ENCODE results near the gene PHYHD1. TPM values are rescaled to one million over a fixed set of nuclear protein-coding genes. Genes with fewer than 3 reads are reported as not detected.

Gene PHYHD1
- total and polyA plus RNA-seq, 4 donors: 16.7 to 68.9 (median 26.8) TPM

DNA sequence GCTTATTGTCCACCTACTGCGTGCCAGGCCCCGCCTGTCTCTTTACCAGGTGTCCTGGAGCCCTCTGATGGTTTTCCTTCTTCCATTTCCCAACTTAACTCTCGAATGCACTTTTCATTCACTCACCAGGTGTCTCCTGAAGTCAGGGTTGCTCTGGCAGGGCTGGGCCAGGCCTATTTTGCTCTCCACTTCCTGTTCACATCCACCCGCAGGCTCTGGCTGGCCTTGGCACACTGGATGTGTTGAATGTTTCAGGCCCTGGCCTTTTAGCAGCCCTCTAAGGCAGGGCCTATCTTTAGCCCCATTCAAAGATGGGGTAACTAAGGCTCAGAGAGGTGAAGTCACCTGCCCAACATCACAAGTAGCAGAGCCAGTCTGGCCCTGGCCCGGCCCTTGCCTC lies 22.4 kb upstream of the PHYHD1 start:
- ATAC-seq (ENCODE audit: low FRiP score): no peak
- WGBS, 2 donors: 81 to 83% methylated on average over 5 of the region's 5 CpGs
- H3K4me3 ChIP-seq (ENCODE audit: low read length in 2 of 2): no peak overlapping the region
- peaks cover 3 to 4% of the 10 kb centered on the region in 2 donors for H3K36me3 ChIP-seq (ENCODE audit: control insufficient read depth in 1 of 2, insufficient read depth in 2 of 2, low read length in 1 of 2)
- no peak for DNase-seq
- H3K27me3 ChIP-seq (ENCODE audit: control insufficient read depth in 1 of 2, insufficient read depth in 2 of 2, low read length in 1 of 2): no peaks in the 10 kb centered on the region
- no peaks in the 10 kb centered on the region for H3K9me3 ChIP-seq (ENCODE audit: control insufficient read depth, low read length)
- H3K27ac ChIP-seq (ENCODE audit: low read depth in 1 of 2, low read length in 2 of 2): no peak overlapping the region
- no peaks in the 10 kb centered on the region for H3K4me1 ChIP-seq (ENCODE audit: control insufficient read depth in 1 of 2, insufficient read depth in 2 of 2, low read length in 2 of 2)
- intact Hi-C loops (cut with DNase I): no loop called here

DNA sequence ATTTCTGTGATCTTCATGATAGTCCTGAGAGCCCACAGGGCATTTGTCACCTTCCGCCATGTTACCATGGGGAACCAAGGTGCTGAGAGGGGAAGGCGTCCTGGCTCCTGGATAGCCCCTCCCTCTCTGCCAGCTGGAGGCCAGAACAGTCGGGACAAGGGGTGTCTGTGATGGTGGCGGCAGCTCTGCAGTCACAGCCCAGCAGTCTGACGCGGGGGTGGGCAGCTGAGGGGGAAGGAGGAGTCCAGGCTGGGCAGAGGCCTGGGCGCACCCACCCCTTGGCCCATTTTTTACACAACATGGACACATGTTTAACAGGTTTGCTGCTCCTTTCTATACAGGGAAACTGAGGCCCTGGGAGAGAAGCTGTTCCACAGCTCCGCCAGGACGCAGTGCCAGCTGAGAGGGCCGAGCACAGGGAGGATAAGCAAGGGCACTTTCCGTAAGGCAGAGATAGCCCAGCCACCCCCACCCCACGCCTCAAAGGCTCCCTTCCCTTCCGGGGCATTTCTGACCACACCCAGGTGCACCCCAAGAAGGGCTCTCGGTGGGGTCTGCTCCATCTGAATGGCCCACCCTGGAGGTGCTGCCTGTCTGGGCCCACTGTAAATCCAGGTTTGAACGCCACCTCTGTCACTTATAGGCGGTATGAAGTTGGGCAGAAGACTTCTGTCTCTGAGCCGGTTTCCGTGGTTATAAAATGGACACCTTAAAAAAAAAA lies 21.8 kb upstream of the PHYHD1 start:
- no peaks in the 10 kb centered on the region for H3K4me1 ChIP-seq (ENCODE audit: control insufficient read depth in 1 of 2, insufficient read depth in 2 of 2, low read length in 2 of 2)

DNA sequence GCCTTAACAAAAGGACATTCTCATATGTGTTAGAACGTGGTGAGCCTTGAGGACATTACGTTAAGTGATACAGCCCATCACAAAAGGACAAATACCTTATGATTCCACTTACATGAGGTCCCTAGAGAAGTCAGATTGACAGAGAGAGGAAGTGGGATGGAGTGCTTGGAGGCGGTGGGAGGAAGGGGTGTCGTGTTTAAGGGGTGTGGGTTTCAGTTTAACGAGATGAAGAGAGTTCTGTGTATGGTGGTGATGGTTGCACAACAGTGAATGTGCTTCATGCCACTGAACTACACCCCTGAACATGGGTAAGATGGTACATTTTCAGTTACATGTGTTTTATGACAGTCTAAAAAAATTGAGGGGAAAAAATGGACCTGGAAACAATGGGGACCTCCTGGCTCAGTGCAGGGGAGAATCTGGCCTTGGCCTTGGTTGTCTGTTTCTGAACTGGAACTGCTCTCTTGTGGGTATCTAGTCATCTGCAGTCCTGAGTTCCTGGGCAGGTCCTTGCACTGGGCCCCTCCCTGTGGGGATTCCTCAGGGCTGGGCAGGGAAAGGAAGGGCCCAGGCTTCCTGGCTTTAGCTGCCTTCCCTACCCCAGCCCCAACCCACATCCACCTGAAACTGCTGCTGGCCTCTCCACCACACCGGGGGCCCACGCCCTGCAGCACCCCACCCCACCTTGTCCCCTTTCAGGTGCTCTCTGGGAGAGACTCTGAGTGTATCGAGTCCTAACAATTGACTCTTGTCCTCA lies 21.0 kb upstream of the PHYHD1 start:
- ATAC-seq (ENCODE audit: low FRiP score) (no peak), DNase-seq (no peak)
- no peak overlapping the region for H3K27ac ChIP-seq (ENCODE audit: low read depth in 1 of 2, low read length in 2 of 2)
- H3K27me3 ChIP-seq (ENCODE audit: control insufficient read depth in 1 of 2, insufficient read depth in 2 of 2, low read length in 1 of 2): no peaks in the 10 kb centered on the region
- H3K4me3 ChIP-seq (ENCODE audit: low read length in 2 of 2): no peak overlapping the region
- 78 to 82% methylated on average over 8 of the region's 8 CpGs for WGBS, 2 donors
- H3K4me1 ChIP-seq (ENCODE audit: control insufficient read depth in 1 of 2, insufficient read depth in 2 of 2, low read length in 2 of 2): no peaks in the 10 kb centered on the region
- intact Hi-C loops (cut with DNase I): no loop called here
- no peaks in the 10 kb centered on the region for H3K9me3 ChIP-seq (ENCODE audit: control insufficient read depth, low read length)
- peaks cover 3 to 4% of the 10 kb centered on the region in 2 donors for H3K36me3 ChIP-seq (ENCODE audit: control insufficient read depth in 1 of 2, insufficient read depth in 2 of 2, low read length in 1 of 2)

More for the DNA sequence above, 21.8 kb upstream of the PHYHD1 start:
- Histone ChIP-seq H3K9me3 (ENCODE audit: control insufficient read depth, low read length) (no peaks in the 10 kb centered on the region), H3K36me3 (ENCODE audit: control insufficient read depth in 1 of 2, insufficient read depth in 2 of 2, low read length in 1 of 2) (peaks cover 3 to 4% of the 10 kb centered on the region in 2 donors), H3K27ac (ENCODE audit: low read depth in 1 of 2, low read length in 2 of 2) (no peak overlapping the region), H3K4me3 (ENCODE audit: low read length in 2 of 2) (no peak overlapping the region), H3K27me3 (ENCODE audit: control insufficient read depth in 1 of 2, insufficient read depth in 2 of 2, low read length in 1 of 2) (no peaks in the 10 kb centered on the region)
- intact Hi-C loops (cut with DNase I): no loop called here
- ATAC-seq (ENCODE audit: low FRiP score) (no peak), DNase-seq (no peak)
- 86 to 87% methylated on average over 18 of the region's 18 CpGs for WGBS, 2 donors

- 81 to 85% methylated on average over 7 of the region's 7 CpGs for WGBS, 2 donors
- no peak overlapping the region for H3K27ac ChIP-seq (ENCODE audit: low read depth in 1 of 2, low read length in 2 of 2)
- no peaks in the 10 kb centered on the region for H3K27me3 ChIP-seq (ENCODE audit: control insufficient read depth in 1 of 2, insufficient read depth in 2 of 2, low read length in 1 of 2)
- peaks cover 3 to 4% of the 10 kb centered on the region in 2 donors for H3K36me3 ChIP-seq (ENCODE audit: control insufficient read depth in 1 of 2, insufficient read depth in 2 of 2, low read length in 1 of 2)
- H3K4me1 ChIP-seq (ENCODE audit: control insufficient read depth in 1 of 2, insufficient read depth in 2 of 2, low read length in 2 of 2): no peaks in the 10 kb centered on the region
- H3K9me3 ChIP-seq (ENCODE audit: control insufficient read depth, low read length): no peaks in the 10 kb centered on the region
- DNase-seq: no peak
- intact Hi-C loops (cut with DNase I): no loop called here
- H3K4me3 ChIP-seq (ENCODE audit: low read length in 2 of 2): no peak overlapping the region
- no peak for ATAC-seq (ENCODE audit: low FRiP score)
Measured at GRCh38 chr9:128901379-128901778, 19.4 kb upstream of the PHYHD1 start.

DNA sequence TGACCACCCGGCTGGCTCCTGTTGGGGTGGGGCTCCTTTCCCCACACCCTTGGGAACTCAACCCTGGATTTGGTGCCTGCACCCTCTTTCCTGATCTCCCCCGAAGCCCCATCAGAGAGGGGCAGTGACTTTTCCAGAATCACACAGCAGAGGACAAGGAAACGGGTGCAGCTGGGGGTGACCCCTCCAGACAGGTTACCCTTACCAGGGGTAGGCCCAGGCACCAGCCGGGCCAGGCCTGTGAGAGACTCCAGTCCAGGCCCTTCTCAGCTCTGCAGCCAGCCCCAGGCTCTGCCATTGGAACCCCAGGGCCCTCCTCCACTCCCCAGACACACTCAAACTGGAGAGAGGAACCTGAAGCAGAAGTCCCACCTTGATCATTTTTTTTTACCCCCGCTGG lies 19.0 kb upstream of the PHYHD1 start:
- Histone ChIP-seq H3K36me3 (ENCODE audit: control insufficient read depth in 1 of 2, insufficient read depth in 2 of 2, low read length in 1 of 2) (peaks cover 3 to 4% of the 10 kb centered on the region in 2 donors), H3K4me3 (ENCODE audit: low read length in 2 of 2) (no peak overlapping the region), H3K4me1 (ENCODE audit: control insufficient read depth in 1 of 2, insufficient read depth in 2 of 2, low read length in 2 of 2) (no peaks in the 10 kb centered on the region), H3K27ac (ENCODE audit: low read depth in 1 of 2, low read length in 2 of 2) (peak overlapping the region; percentile 15 to 58), H3K9me3 (ENCODE audit: control insufficient read depth, low read length) (no peaks in the 10 kb centered on the region), H3K27me3 (ENCODE audit: control insufficient read depth in 1 of 2, insufficient read depth in 2 of 2, low read length in 1 of 2) (no peaks in the 10 kb centered on the region)
- intact Hi-C loops (cut with DNase I): no loop called here
- no peak for ATAC-seq (ENCODE audit: low FRiP score)
- no peak for DNase-seq
- WGBS, 2 donors: 88 to 89% methylated on average over 5 of the region's 5 CpGs

GRCh38 chr9:128902351-128903078 lies 18.3 kb upstream of the PHYHD1 start:
- intact Hi-C loops (cut with DNase I): no loop called here
- ATAC-seq (ENCODE audit: low FRiP score) (peak; percentile 76), DNase-seq (peak; percentile 83 to 84)
- Histone ChIP-seq H3K27ac (ENCODE audit: low read depth in 1 of 2, low read length in 2 of 2) (peak overlapping the region in 1 of 2 donors; percentile 58), H3K27me3 (ENCODE audit: control insufficient read depth in 1 of 2, insufficient read depth in 2 of 2, low read length in 1 of 2) (no peaks in the 10 kb centered on the region), H3K9me3 (ENCODE audit: control insufficient read depth, low read length) (no peaks in the 10 kb centered on the region), H3K4me3 (ENCODE audit: low read length in 2 of 2) (no peak overlapping the region), H3K4me1 (ENCODE audit: control insufficient read depth in 1 of 2, insufficient read depth in 2 of 2, low read length in 2 of 2) (no peaks in the 10 kb centered on the region), H3K36me3 (ENCODE audit: control insufficient read depth in 1 of 2, insufficient read depth in 2 of 2, low read length in 1 of 2) (peaks cover 4 to 5% of the 10 kb centered on the region in 2 donors)
- 35% methylated on average over 23 of the region's 23 CpGs for WGBS, 2 donors

- ATAC-seq (ENCODE audit: low FRiP score): peak; percentile 1
- peaks cover 4 to 11% of the 10 kb centered on the region in 2 donors for H3K36me3 ChIP-seq (ENCODE audit: control insufficient read depth in 1 of 2, insufficient read depth in 2 of 2, low read length in 1 of 2)
- H3K4me1 ChIP-seq (ENCODE audit: control insufficient read depth in 1 of 2, insufficient read depth in 2 of 2, low read length in 2 of 2): no peaks in the 10 kb centered on the region
- H3K9me3 ChIP-seq (ENCODE audit: control insufficient read depth, low read length): no peaks in the 10 kb centered on the region
- no peaks in the 10 kb centered on the region for H3K27me3 ChIP-seq (ENCODE audit: control insufficient read depth in 1 of 2, insufficient read depth in 2 of 2, low read length in 1 of 2)
- DNase-seq: no peak
- intact Hi-C loops (cut with DNase I): no loop called here
- 26 to 55% methylated on average over 2 of the region's 2 CpGs for WGBS, 2 donors
- no peak overlapping the region for H3K4me3 ChIP-seq (ENCODE audit: low read length in 2 of 2)
- peak overlapping the region in 1 of 2 donors; percentile 58 for H3K27ac ChIP-seq (ENCODE audit: low read depth in 1 of 2, low read length in 2 of 2)
Measured at GRCh38 chr9:128903079-128903461, 17.7 kb upstream of the PHYHD1 start.

DNA sequence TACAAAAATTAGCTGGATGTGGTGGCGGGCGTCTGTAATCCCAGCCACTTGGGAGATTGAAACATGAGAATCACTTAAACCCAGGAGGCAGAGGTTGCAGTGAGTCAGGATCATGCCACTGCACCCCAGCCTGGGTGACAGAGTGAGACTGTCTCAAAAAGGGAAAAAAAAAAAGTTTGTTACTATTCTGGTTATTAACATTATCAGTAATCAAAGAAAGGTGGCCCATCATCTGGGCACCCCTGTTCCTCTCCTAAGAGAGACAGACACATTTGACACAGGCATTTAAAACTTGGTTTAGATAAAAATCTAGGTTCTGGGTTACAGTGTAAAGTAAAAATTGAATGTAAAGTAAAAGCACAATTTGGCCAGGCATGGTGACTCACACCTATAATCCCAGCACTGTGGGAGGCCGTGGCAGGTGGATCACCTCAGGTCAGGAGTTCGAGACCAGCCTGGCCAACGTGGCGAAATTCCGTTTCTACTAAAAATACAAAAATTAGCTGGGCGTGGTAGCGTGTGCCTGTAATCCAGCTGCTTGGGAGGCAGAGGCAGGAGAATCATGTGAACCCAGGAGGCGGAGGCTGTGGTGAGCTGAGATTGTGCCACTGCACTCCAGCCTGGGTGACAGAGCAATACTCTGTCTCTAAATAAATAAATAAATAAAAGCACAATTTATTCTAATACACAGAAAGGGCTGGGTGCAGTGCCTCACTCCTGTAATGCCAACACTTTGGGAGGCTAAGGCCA lies 16.7 kb upstream of the PHYHD1 start:
- ATAC-seq (ENCODE audit: low FRiP score) (no peak), DNase-seq (no peak)
- Histone ChIP-seq H3K4me1 (ENCODE audit: control insufficient read depth in 1 of 2, insufficient read depth in 2 of 2, low read length in 2 of 2) (no peaks in the 10 kb centered on the region), H3K36me3 (ENCODE audit: control insufficient read depth in 1 of 2, insufficient read depth in 2 of 2, low read length in 1 of 2) (peaks cover 0 to 15% of the 10 kb centered on the region in 2 donors), H3K27ac (ENCODE audit: low read depth in 1 of 2, low read length in 2 of 2) (no peak overlapping the region), H3K9me3 (ENCODE audit: control insufficient read depth, low read length) (no peaks in the 10 kb centered on the region), H3K27me3 (ENCODE audit: control insufficient read depth in 1 of 2, insufficient read depth in 2 of 2, low read length in 1 of 2) (no peaks in the 10 kb centered on the region), H3K4me3 (ENCODE audit: low read length in 2 of 2) (no peak overlapping the region)
- intact Hi-C loops (cut with DNase I): no loop called here
- WGBS, 2 donors: 76 to 78% methylated on average over 10 of the region's 10 CpGs

All from aorta (tissue), 5 donors.